ENCODE data around the gene CBFB. TPM values are rescaled to one million over a fixed set of nuclear protein-coding genes. Genes with fewer than 3 reads are reported as not detected.
"Not testable (repeated sequence)": the region's sequence is repeated elsewhere in the genome, so short reads cannot be mapped to it uniquely, and the experiment has no call there.

Gene CBFB
- polyA plus RNA-seq (ENCODE audit: insufficient read length in 12 of 12): 10 to 100 TPM in 11 of 12 donors, not detected in 1; 35.5 to 56.0 (median 42.3) TPM
- long read RNA-seq, donor 1, partial matches to known transcripts: 0 of 5 reads
- long read RNA-seq, donor 1, other reads (novel, unspliced or antisense): 0 of 5 reads
- long read RNA-seq, donor 2, transcript CBFB-202 (6 exons, 2,971 nt): major isoform, 7 of 12 reads
- long read RNA-seq, donor 2, transcript CBFB-201 (6 exons, 3,136 nt): minor isoform, 5 of 12 reads
- long read RNA-seq, donor 2, partial matches to known transcripts: 0 of 12 reads
- long read RNA-seq, donor 2, other reads (novel, unspliced or antisense): 0 of 12 reads
- long read RNA-seq, donor 3, partial matches to known transcripts: 0 of 4 reads
- long read RNA-seq, donor 3, other reads (novel, unspliced or antisense): 0 of 4 reads
- long read RNA-seq, donor 4, partial matches to known transcripts: 0 of 4 reads
- long read RNA-seq, donor 4, other reads (novel, unspliced or antisense): 0 of 4 reads
- long read RNA-seq, donor 5, transcript CBFB-201 (6 exons, 3,136 nt): major isoform, 11 of 16 reads
- long read RNA-seq, donor 5, partial matches to known transcripts: 0 of 16 reads
- long read RNA-seq, donor 5, other reads (novel, unspliced or antisense): 0 of 16 reads
- long read RNA-seq, donor 6, partial matches to known transcripts: 0 of 4 reads
- long read RNA-seq, donor 6, other reads (novel, unspliced or antisense): 0 of 4 reads
- long read RNA-seq, donor 7, partial matches to known transcripts: 0 of 7 reads
- long read RNA-seq, donor 7, other reads (novel, unspliced or antisense): 0 of 7 reads
- long read RNA-seq, donor 8, transcript CBFB-201 (6 exons, 3,136 nt): major isoform, 7 of 9 reads
- long read RNA-seq, donor 8, partial matches to known transcripts: 0 of 9 reads
- long read RNA-seq, donor 8, other reads (novel, unspliced or antisense): 0 of 9 reads
- long read RNA-seq, donor 9, partial matches to known transcripts: 0 of 2 reads
- long read RNA-seq, donor 9, other reads (novel, unspliced or antisense): 0 of 2 reads
- long read RNA-seq, donor 10, transcript CBFB-201 (6 exons, 3,136 nt): major isoform, 5 of 10 reads
- long read RNA-seq, donor 10, partial matches to known transcripts: 0 of 10 reads
- long read RNA-seq, donor 10, other reads (novel, unspliced or antisense): 0 of 10 reads
- long read RNA-seq, donor 11, transcript CBFB-201 (6 exons, 3,136 nt): major isoform, 9 of 12 reads
- long read RNA-seq, donor 11, partial matches to known transcripts: 0 of 12 reads
- long read RNA-seq, donor 11, other reads (novel, unspliced or antisense): 0 of 12 reads

DNA sequence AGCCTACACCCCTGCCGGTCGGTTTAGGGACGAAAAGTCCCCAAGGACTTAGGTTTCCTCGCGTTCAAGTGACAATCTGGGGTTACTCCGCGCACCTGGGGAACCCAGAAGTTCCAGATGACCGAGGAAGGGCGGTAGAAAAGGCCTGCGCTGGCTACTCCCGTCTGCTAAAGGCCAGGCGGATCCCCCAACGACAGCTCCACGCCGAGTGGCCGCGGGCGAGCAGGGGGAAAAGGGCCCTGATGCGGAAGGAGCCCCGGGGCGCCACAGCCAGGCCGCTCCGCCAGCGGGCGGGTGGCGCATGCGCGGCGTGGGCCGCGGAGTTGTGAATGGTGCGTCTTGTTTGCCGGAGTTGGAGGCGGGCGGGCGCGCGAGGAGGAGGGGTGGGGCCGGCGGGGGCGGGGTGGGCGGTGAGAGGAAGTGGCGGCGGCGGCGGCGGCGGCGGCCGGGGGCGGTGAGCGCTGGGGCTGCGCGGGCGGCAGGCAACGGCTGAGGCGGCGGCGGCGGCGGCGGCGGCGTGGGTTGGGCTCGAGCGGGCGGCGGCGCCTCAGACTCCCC, at the start of gene CBFB:
Gene CBFB (plus strand): TSS at position 454 of the 558 bp plus-strand sequence. CDS start 259 bp downstream, outside the sequence.
- peak; percentile 89 for DNase-seq

GRCh38 chr16:66983033-66983432, 45.9 kb upstream of the CBFB start:
- DNase-seq: no peak

- no peak for DNase-seq
Measured at GRCh38 chr16:66984892-66985311, 44.0 kb upstream of the CBFB start.

DNA sequence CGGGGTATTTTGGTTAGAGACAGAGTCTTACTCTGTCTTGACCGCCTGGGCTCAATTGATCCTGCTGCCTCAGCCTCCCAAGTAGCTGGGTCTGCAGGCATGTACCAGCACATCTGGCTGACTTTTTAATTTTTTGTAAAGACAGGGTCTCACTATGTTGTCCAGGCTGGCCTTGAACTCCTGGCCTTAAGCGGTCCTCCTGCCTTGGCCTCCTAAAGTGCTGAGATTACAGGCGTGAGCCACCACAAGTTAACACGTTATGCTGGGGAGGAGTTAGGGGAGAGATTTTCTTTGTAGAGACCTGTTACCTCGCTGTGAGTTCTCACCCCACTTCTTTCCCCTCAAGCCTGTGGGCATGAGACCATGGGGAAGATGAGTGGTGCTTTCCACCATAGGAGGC, 42.4 kb upstream of the CBFB start:
- DNase-seq: no peak

DNA sequence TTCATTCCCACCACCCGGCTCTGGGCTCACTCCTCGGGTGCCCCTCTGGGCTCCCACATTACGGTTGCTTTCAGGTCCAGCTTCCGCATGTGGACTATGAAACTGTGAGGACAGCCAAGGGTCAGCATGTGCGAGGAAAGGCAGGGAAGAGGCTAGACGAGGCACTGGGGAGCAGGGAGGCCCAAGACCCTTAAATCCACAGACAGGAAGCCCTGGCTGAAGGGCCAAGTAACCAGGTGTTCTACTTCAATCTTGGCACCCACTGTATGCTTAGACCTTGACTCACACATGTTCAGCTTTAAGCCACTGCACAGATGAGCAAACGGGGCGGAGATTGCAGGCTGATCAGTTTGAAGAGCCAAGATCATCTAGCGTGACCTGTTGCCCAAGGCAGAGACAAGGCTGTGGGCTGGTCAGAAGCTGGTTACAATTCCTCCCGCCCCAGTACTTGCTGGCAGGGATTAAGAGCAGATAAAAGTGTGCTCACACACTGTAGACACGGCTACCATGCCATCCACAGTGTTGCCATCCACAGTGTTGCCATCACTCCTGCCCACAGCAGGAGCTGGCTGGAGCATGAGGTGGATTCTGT, 40.7 kb upstream of the CBFB start, which contains the start of gene CES4A:
Gene CES4A (plus strand): TSS at position 393 of the 592 bp plus-strand sequence. CDS start 184 bp downstream, at position 577.
- DNase-seq: peak; percentile 33

DNA sequence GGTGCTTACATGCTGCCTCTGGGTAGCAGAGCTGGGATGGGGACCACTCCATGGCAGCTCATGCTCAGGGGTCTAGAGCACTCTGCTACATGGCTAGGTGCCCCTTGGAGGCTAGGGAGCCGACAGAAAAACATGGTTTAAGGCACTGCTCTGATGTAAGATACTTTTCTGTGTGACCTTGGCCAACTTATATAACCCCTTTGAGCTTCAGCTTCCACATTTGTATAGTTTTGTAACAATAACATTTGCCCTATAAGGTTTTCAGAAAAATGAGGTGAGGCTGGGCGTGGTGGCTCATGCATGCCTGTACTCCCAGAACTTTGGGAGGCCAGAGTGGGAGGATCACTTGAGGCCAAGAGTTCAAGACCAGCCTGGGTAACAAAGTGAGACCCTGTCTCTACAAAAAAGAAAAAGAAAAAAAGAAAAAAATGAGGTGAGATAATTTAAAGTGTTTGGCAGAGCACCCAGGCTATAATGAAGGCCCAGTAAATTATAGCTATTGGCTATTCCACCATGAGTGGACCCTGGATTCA, 37.3 kb upstream of the CBFB start:
- no peak for DNase-seq

GRCh38 chr16:66993558-66993957, 35.4 kb upstream of the CBFB start:
- not testable (repeated sequence) for DNase-seq

GRCh38 chr16:66996324-66996982, 32.5 kb upstream of the CBFB start:
- DNase-seq: no peak

DNA sequence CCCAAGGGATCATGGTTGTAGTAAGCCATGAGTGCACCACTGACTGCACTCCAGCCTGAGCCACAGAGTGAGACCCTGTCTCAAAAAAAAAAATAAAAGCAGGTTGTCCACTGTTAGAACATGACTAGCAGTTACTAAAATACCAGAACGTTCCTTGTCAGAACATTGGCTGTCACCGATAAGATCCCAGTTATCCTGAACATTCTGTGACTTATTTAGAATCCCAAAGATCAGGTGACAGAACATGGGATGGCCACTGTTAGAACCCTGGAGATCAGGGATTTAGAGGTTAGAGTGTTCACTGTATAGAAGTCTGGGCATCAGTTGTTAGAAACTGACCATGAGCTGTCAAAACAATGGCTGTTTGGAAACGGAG, 32.0 kb upstream of the CBFB start:
- no peak for DNase-seq

- peak; percentile 27 for DNase-seq
Measured at GRCh38 chr16:67000384-67001351, 28.3 kb upstream of the CBFB start.

DNA sequence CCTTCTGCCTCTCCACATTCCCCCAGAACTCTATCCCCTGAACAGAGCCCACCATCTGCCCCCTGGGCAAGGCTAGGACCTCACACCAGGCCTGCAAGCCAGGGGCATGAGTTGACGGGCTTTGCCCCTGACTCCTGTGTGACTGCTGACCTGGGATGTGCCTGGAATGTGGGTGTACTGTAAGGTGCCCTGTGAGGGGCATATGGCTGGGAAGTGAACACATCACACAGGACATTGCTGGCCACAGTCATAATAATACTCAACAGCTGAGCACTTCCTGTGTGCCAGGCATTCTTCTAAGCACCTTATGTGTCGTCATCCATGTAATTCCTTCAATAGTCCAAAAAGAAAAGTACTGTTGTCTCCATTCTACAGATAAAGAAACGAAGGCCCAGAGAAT, 27.2 kb upstream of the CBFB start:
- DNase-seq: no peak

DNA sequence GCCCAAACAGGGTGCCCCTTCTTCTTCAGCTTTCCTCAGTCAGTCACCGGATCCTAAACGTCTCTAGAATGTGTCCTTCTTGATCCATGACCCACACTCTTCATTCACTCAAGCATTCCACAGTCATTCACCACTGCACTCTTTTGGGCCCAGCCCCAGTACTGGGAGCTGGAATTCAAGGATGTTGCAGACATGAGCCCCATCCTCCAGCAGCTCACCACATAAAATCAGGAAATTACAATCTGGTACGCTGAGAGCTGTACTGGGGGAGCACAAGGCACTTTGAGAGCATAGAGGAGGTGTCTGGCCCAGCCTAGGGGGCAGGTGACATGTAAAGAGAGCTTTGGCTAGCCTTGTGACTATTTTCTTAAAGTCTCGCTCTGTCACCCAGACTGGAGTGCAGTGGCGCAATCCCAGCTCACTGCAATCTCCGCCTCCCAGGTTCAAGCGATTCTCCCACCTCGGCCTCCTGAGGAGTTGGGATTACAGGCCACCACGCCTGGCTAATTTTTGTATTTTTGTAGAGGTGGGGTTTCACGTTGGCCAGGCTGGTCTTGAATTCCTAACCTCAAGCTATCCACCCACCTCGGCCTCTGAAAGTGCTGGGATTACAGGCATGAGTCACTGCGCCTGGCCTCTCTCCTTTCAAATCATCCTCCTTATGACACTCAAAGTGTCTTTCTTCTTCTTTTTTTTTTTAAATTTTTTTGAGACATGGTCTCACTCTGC, 21.9 kb upstream of the CBFB start:
- no peak for DNase-seq

GRCh38 chr16:67009158-67009557, 19.8 kb upstream of the CBFB start:
- no peak for DNase-seq

DNA sequence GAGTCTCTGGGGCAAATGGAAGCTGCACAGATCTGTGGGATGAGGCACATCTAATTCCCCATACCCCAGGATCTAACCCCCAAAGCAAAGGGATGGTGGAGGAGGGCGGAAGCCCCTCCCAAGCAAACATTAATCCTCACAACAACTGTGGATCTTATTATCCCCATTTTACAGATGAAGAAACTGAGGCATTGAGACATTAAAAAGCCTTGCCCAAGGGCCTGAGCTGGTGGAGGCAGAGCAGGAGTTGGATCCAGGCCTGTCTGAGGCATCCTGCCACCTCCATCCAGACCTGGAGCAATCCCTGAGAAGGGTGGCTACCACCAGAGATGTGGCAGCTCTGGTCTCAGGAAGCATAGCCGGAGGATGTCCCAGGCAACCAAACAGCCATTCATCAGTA, 17.7 kb upstream of the CBFB start:
- DNase-seq: no peak

DNA sequence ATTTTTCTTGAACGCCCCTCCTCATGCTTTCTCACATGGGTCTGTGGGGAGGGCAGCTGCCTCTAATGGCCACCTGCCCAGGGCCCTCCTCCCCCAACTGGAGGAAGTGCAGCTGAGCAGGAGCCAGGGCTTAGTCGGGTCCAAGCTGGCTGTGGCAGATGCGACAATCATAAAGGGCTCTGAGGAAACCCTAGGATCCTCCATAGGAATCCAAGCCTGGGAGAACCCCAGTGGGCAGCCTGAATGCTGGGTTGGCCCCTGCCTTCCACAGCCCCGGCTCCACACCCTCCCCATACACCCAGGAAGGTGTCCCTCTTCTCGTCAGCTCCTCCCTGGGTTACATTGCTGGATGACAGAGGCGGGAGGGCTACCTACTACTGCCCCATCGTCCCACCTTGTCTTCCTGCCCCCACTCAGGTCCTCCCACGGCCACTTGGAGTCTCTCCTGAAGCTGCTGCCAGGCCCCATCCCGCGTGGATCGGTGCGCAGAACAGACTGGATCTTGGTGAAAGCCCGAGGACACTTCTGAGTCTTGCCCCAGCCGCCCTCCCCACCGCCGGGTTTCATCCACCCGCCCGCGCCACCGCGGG, 15.6 kb upstream of the CBFB start:
- DNase-seq: peak; percentile 60

- DNase-seq: peak; percentile 74
Measured at GRCh38 chr16:67013823-67014633, 14.9 kb upstream of the CBFB start.

All from muscle of arm (tissue), 14 donors.